GM12892 (cell line): Measurements from ENCODE around the gene FLT3.

Experiments
- POLR2A ChIP-seq: IDR thresholded peaks from 2 replicates; pipeline ENCODE4 v1.6.1; 2011; ENCODE audit warnings: low read depth, low read length, control low read depth
- TAF1 ChIP-seq: IDR thresholded peaks from 2 replicates; pipeline ENCODE4 v1.6.1; 2011; ENCODE audit warnings: low read depth, mild to moderate bottlenecking, control low read depth, low read length, borderline replicate concordance

GRCh38 chr13:27969082-27969865 lies 131.1 kb downstream of the FLT3 start, which contains the start of gene CDX2:
- no peak for TF ChIP-seq TAF1
- TF ChIP-seq POLR2A: no peak
